HepG2 (cell line): Measurements from ENCODE around the gene SPATC1L. TPM values are rescaled to one million over a fixed set of nuclear protein-coding genes. Genes with fewer than 3 reads are reported as not detected.

Source experiments
- ATAC-seq: fragments of 200-7000 bp; cut with Tn5 transposase; 3 replicates; pipeline ENCODE4 v1.9.1; 2020; ENCODE audit warnings: mild to moderate bottlenecking, moderate library complexity
- BruUV-seq: library from RNA; stranded (reverse); fragments of 400-500 nt; replicated peaks from 2 replicates; lab custom pipeline; 2021; lab: Mats Ljungman, UMichigan
- CTCF ChIA-PET: fragments of 300-600 bp; formaldehyde crosslinking; extraction: SDS; loops from one replicate; lab custom pipeline; 2021; ENCODE audit warnings: low total read pairs, inconsistent platforms, low intra/inter-chr PET ratio; lab: Yijun Ruan, JAX
- POLR2A ChIA-PET: fragments of 350-600 bp; sonication (Branson Sonifier 250); formaldehyde crosslinking; loops from one replicate; lab custom pipeline; 2020; ENCODE audit warnings: antibody characterized with exemption, inconsistent platforms; lab: Yijun Ruan, JAX
- DNase-seq: peaks from one replicate; pipeline ENCODE4 v3.0.0-alpha.2; 2015; ENCODE audit warnings: low spot score
- FAIRE-seq: peaks from 3 replicates; lab custom pipeline; 2011; peaks lifted over from hg19 to GRCh38; lab: Jason Lieb, UNC
- H2AFZ ChIP-seq: one replicate; pipeline ENCODE4 v1.6.1; 2011; ENCODE audit warnings: low read length, inconsistent platforms
- H3K27ac ChIP-seq: fragments of 300-600 bp; 3 replicates; pipeline ENCODE4 v1.8.0; 2011; ENCODE audit warnings: mixed run types, mild to moderate bottlenecking, mixed read lengths, low read length, inconsistent platforms; ENCODE audit not compliant: insufficient read depth; ENCODE audit errors: extremely low read length
- H3K27me3 ChIP-seq, 2 experiments: fragments of 200-600 bp in 1 of 2; 2 replicates in 1 of 2; 3 replicates in 1 of 2; pipeline versions ENCODE4 v1.6.0 to v1.8.0; 2011; ENCODE audit warnings: low read length in 2 of 2, mild to moderate bottlenecking in 2 of 2, moderate library complexity in 2 of 2, inconsistent platforms in 1 of 2; ENCODE audit not compliant: insufficient read depth in 2 of 2, control insufficient read depth in 1 of 2
- H3K36me3 ChIP-seq, 2 experiments: fragments of 200-600 bp in 1 of 2; replicated peaks in 1 of 2; 2 replicates in 1 of 2; 3 replicates in 1 of 2; pipeline versions ENCODE4 v1.5.1 to v1.8.0; 2011; ENCODE audit warnings: low read length in 2 of 2, inconsistent platforms in 1 of 2; ENCODE audit not compliant: insufficient read depth in 2 of 2, control insufficient read depth in 1 of 2
- H3K4me1 ChIP-seq: 2 replicates; pipeline ENCODE4 v1.5.1; 2012; ENCODE audit warnings: low read length, inconsistent platforms; ENCODE audit not compliant: insufficient read depth
- H3K4me2 ChIP-seq: 2 replicates; pipeline ENCODE4 v1.6.0; 2011; ENCODE audit warnings: low read depth, low read length, inconsistent platforms
- H3K4me3 ChIP-seq, 3 experiments: fragments of 200-600 bp in 1 of 3; sonication (generic), shearing (Covaris generic) in 1 of 3; replicated peaks in 1 of 3; 2 replicates each; pipeline ENCODE4 v1.5.1; 2011 to 2016; ENCODE audit warnings: low read length in 3 of 3, inconsistent platforms in 2 of 3, low read depth in 2 of 3, mild to moderate bottlenecking in 2 of 3, control low read depth in 1 of 3, mixed read lengths in 1 of 3; ENCODE audit not compliant: insufficient read depth in 1 of 3
- H3K79me2 ChIP-seq: one replicate; pipeline ENCODE4 v1.6.1; 2011; ENCODE audit warnings: low read length, inconsistent platforms; ENCODE audit not compliant: insufficient read depth
- H3K9ac ChIP-seq: 2 replicates; pipeline ENCODE4 v1.6.0; 2011; ENCODE audit warnings: mild to moderate bottlenecking, low read depth, low read length, inconsistent platforms; ENCODE audit not compliant: insufficient read depth
- H3K9me3 ChIP-seq: 2 replicates; pipeline ENCODE4 v1.5.1; 2012; ENCODE audit warnings: mild to moderate bottlenecking, low read length
- H4K20me1 ChIP-seq: 2 replicates; pipeline ENCODE4 v1.6.0; 2011; ENCODE audit warnings: inconsistent platforms, mild to moderate bottlenecking, low read length, moderate library complexity; ENCODE audit not compliant: insufficient read depth
- AGO2 ChIP-seq: fragments of 200-400 bp; formaldehyde crosslinking; optimal IDR thresholded peaks from 2 replicates; pipeline ENCODE3; 2017; ENCODE audit warnings: mild to moderate bottlenecking, low read depth, low read length, moderate library complexity
- FOXA3 ChIP-seq: IDR thresholded peaks from 2 replicates; pipeline ENCODE4 v1.6.1; 2016; ENCODE audit warnings: missing genetic modification reagents, missing compliant biosample characterization
- GABPB1 ChIP-seq: IDR thresholded peaks from 2 replicates; pipeline ENCODE4 v1.6.1; 2016; ENCODE audit warnings: mild to moderate bottlenecking, missing genetic modification reagents, moderate library complexity, missing compliant biosample characterization
- HNF4G ChIP-seq, 2 experiments: sonication (generic) in 1 of 2; formaldehyde crosslinking in 1 of 2; IDR thresholded peaks; 2 replicates each; pipeline versions ENCODE4 v1.4.0 to v1.6.1; 2011 to 2020; ENCODE audit warnings: borderline replicate concordance in 2 of 2, low read depth in 2 of 2, mild to moderate bottlenecking in 2 of 2, low read length in 1 of 2, missing genetic modification reagents in 1 of 2, moderate library complexity in 1 of 2
- JUN ChIP-seq: sonication (generic); formaldehyde crosslinking; IDR thresholded peaks from 2 replicates; pipeline ENCODE4 v1.4.0; 2020; ENCODE audit warnings: mild to moderate bottlenecking, missing genetic modification reagents
- KLF12 ChIP-seq: sonication (generic); formaldehyde crosslinking; IDR thresholded peaks from 2 replicates; pipeline ENCODE4 v1.4.0; 2020; ENCODE audit warnings: missing genetic modification reagents, borderline replicate concordance
- PAX8 ChIP-seq: sonication (generic); formaldehyde crosslinking; IDR thresholded peaks from 2 replicates; pipeline ENCODE4 v1.8.0; 2022; ENCODE audit warnings: mild to moderate bottlenecking, missing genetic modification reagents, borderline replicate concordance
- PHF8 ChIP-seq: sonication (generic); formaldehyde crosslinking; IDR thresholded peaks from 2 replicates; pipeline ENCODE4 v1.5.0; 2020; ENCODE audit warnings: missing genetic modification reagents
- RARA ChIP-seq: IDR thresholded peaks from 2 replicates; pipeline ENCODE4 v1.6.1; 2016; ENCODE audit warnings: missing genetic modification reagents, missing compliant biosample characterization
- RXRB ChIP-seq: IDR thresholded peaks from 2 replicates; pipeline ENCODE4 v1.6.1; 2016; ENCODE audit warnings: borderline replicate concordance, missing genetic modification reagents, missing compliant biosample characterization
- SCMH1 ChIP-seq: sonication (generic); formaldehyde crosslinking; IDR thresholded peaks from 2 replicates; pipeline ENCODE4 v1.9.0; 2021; ENCODE audit warnings: missing genetic modification reagents, mild to moderate bottlenecking, borderline replicate concordance
- ZNF121 ChIP-seq: sonication (generic); formaldehyde crosslinking; IDR thresholded peaks from 2 replicates; pipeline ENCODE4 v1.5.0; 2020; ENCODE audit warnings: mild to moderate bottlenecking, missing genetic modification reagents
- ZNF317 ChIP-seq: sonication (generic); formaldehyde crosslinking; IDR thresholded peaks from 2 replicates; pipeline ENCODE4 v1.5.0; 2020; ENCODE audit warnings: mild to moderate bottlenecking, missing genetic modification reagents
- ZNF329 ChIP-seq: sonication (generic); formaldehyde crosslinking; IDR thresholded peaks from 2 replicates; pipeline ENCODE4 v1.9.0; 2021; ENCODE audit warnings: low read depth, mild to moderate bottlenecking, missing genetic modification reagents
- ZNF589 ChIP-seq: sonication (generic); formaldehyde crosslinking; conservative IDR thresholded peaks from 2 replicates; pipeline ENCODE4 v1.8.0; 2022; ENCODE audit warnings: mild to moderate bottlenecking, moderate library complexity, missing genetic modification reagents
- ZNF607 ChIP-seq: sonication (generic); formaldehyde crosslinking; IDR thresholded peaks from 2 replicates; pipeline ENCODE4 v1.5.1; 2020; ENCODE audit warnings: missing genetic modification reagents, mild to moderate bottlenecking, borderline replicate concordance
- ZNF644 ChIP-seq: IDR thresholded peaks from 2 replicates; pipeline ENCODE4 v1.6.1; 2016; ENCODE audit warnings: low read depth
- ZNF773 ChIP-seq: sonication (generic); formaldehyde crosslinking; IDR thresholded peaks from 2 replicates; pipeline ENCODE4 v1.4.0; 2020; ENCODE audit warnings: missing genetic modification reagents, borderline replicate concordance
- ZNF788 ChIP-seq: sonication (generic); formaldehyde crosslinking; IDR thresholded peaks from 2 replicates; pipeline ENCODE4 v1.5.0; 2020; ENCODE audit warnings: mild to moderate bottlenecking, missing genetic modification reagents, borderline replicate concordance
- ZNF790 ChIP-seq: sonication (generic); formaldehyde crosslinking; IDR thresholded peaks from 2 replicates; pipeline ENCODE4 v1.8.0; 2022; ENCODE audit warnings: missing genetic modification reagents, mild to moderate bottlenecking, borderline replicate concordance
- ZSCAN20 ChIP-seq: sonication (generic); formaldehyde crosslinking; IDR thresholded peaks from 2 replicates; pipeline ENCODE4 v1.4.0; 2020; ENCODE audit warnings: missing genetic modification reagents, mild to moderate bottlenecking, borderline replicate concordance
- ZSCAN31 ChIP-seq: sonication (generic); formaldehyde crosslinking; IDR thresholded peaks from 2 replicates; pipeline ENCODE4 v1.5.0; 2020; ENCODE audit warnings: low read depth, mild to moderate bottlenecking, missing genetic modification reagents
- WGBS: methylation state at CpG from one replicate; pipeline ENCODE4 v1.1.6; 2017; ENCODE audit warnings: low lambda C conversion rate; 5-methylcytosine and 5-hydroxymethylcytosine counted together
- in situ Hi-C: cut with HindIII; loops from 2 replicates; pipeline ENCODE4 v1.10.0; 2017; ENCODE audit warnings: low pct_unique_long_range_greater_than_20kb; ENCODE audit not compliant: extremely low pct_ligation_motif_present
- intact Hi-C: fragments of 100-400 bp; cut with micrococcal nuclease; formaldehyde crosslinking; loops from one replicate; pipeline ENCODE4 v1.10.0; 2022; ENCODE audit not compliant: unreplicated experiment
- polyA plus RNA-seq, 8 experiments: library from polyadenylated mRNA; depleted of rRNA in 3 of 8; stranded (reverse) in 7 of 8; unstranded in 1 of 8; fragments of >200 nt; fragmentation: Illumina TruSeq in 4 of 8; extraction: Trizol in 4 of 8; gene quantifications; 2 replicates each; pipeline versions ENCODE4 v1.2.1 to v1.2.3, GENCODE V29; 2011 to 2016; ENCODE audit warnings: low read depth in 4 of 8, missing spikeins in 1 of 8, mixed read lengths in 1 of 8; ENCODE audit not compliant: insufficient read depth in 1 of 8
- total RNA-seq, 5 experiments: library from RNA; depleted of rRNA; stranded (reverse); fragments of >200 nt; fragmentation: Illumina TruSeq; extraction: Trizol; gene quantifications; 2 replicates each; pipeline ENCODE4 v1.2.3, GENCODE V29; 2016; ENCODE audit warnings: low read depth in 1 of 5
- TF ChIP-seq, protein P1 (sequence below): sonication (generic); formaldehyde crosslinking; IDR thresholded peaks from 2 replicates; pipeline ENCODE4 v1.5.1; 2020; ENCODE audit warnings: mild to moderate bottlenecking, moderate library complexity, missing genetic modification reagents

SPATC1L gene
- total and polyA plus RNA-seq, 2 of the 13 experiments (the other 11 are each of a cell fraction or from before 2014, with no cell fraction given): 1.4 to 3.3 TPM

DNA sequence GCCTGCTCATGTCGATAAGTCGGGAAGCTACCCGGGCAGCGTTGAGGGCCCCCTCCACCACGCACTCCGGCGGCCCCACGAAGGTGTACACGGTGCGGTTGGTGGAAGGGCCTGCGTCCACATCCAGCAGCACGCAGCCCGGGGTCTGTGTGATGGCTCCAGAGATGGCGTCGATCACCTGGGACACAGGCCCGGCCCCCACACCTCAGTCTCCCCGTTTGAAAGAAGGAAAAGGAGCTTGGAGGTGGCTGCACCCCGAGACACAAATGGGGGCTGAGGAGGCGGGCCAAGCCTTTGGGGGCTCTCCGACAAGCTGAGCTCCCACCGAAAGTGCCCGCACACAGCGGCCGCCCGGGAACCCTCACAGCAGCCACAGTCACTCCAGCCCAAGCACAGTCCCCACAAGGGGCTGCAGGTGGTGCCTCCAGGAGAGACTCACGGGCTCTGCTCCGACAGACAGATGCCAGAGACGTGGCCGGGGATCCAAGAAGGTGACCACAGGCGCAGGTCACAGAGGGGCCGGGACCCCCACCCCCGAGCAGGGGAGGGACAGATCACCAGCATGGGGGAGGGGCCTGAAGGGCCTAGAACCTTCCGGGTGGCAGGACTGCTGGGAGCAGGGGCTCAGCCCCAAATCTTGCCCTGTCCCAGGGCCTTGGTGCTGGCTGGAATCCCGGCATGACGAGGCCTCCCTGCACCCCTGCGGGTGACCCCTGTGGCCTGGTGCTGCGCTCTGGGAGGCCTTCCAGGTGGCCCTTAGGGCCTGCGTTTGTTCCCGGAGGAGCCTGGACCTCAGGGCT is 29.9 kb downstream of the SPATC1L start:
- Histone ChIP-seq H3K4me1 (peaks cover 57% of the 10 kb centered on the region), H3K79me2 (peaks cover 23% of the 10 kb centered on the region), H3K27ac (peak overlapping the region; percentile 83), H4K20me1 (peaks cover 8% of the 10 kb centered on the region; the same call in 1 of the 2 replicates), H3K9ac (peak overlapping the region; percentile 86), H2AFZ (no peak overlapping the region), H3K4me2 (peak overlapping the region; percentile 94), H3K36me3 (peaks cover 2 to 10% of the 10 kb centered on the region in 2 experiments; a peak in 3 of 5 replicates), H3K4me3 (peak overlapping the region; percentile 84 to 97 (median 96)), H3K27me3 (no peaks in the 10 kb centered on the region; a peak in 2 of 5 replicates), H3K9me3 (no peaks in the 10 kb centered on the region)
- no TSS peak for BruUV-seq
- intact Hi-C loops (no loop called here), in situ Hi-C loops (no loop called here)
- CTCF ChIA-PET: no interaction called here
- ATAC-seq (peak; percentile 35), DNase-seq (no peak), FAIRE-seq (no peak)
- WGBS: no CpG with 5 or more reads among the region's 39 CpGs
- POLR2A ChIA-PET: interaction anchor here (1.1 to 2.4 kb wide), 5 partner anchors 11 to 482 kb away, joined by 3 to 13 read pairs (median 4); no protein-coding TSS in a partner anchor
- TF ChIP-seq RARA (CRISPR knock-in tag): 0 out of 2 replicates have a peak, but pooled peaks have one; percentile 7
- TF ChIP-seq HNF4G (IDR thresholded peaks at IDR 0.05; ENCODE audit: borderline replicate concordance, low read depth, low read length): no peak
- TF ChIP-seq HNF4G (CRISPR knock-in tag; IDR thresholded peaks at IDR 0.05; ENCODE audit: borderline replicate concordance, low read depth): 0 out of 2 replicates have a peak, but pooled peaks have one; percentile 10
- no peak; the same call in 1 of the 2 replicates for TF ChIP-seq ZNF790
- TF ChIP-seq FOXA3 (CRISPR knock-in tag): no peak
- TF ChIP-seq ZNF329 (CRISPR knock-in tag): no peak
- no peak for TF ChIP-seq ZNF788
- peak; percentile 44; the same call in 1 of the 2 replicates for TF ChIP-seq ZSCAN31 (CRISPR knock-in tag)
- TF ChIP-seq ZNF607 (CRISPR knock-in tag): no peak
- TF ChIP-seq ZNF317 (CRISPR knock-in tag): no peak
- no peak for TF ChIP-seq ZSCAN20 (CRISPR knock-in tag)
- TF ChIP-seq SCMH1 (CRISPR knock-in tag): no peak
- TF ChIP-seq PAX8: no peak
- peak; percentile 7; the same call in 1 of the 2 replicates for TF ChIP-seq GABPB1 (CRISPR knock-in tag)
- 0 out of 2 replicates have a peak, but pooled peaks have one; percentile 17 for TF ChIP-seq ZNF589 (CRISPR knock-in tag)
- no peak; the same call in 1 of the 2 replicates for TF ChIP-seq KLF12 (CRISPR knock-in tag)
- 0 out of 2 replicates have a peak, but pooled peaks have one; percentile 27 for TF ChIP-seq ZNF773
- TF ChIP-seq PHF8 (CRISPR knock-in tag): no peak; the same call in 1 of the 2 replicates
- TF ChIP-seq, protein P1, sequence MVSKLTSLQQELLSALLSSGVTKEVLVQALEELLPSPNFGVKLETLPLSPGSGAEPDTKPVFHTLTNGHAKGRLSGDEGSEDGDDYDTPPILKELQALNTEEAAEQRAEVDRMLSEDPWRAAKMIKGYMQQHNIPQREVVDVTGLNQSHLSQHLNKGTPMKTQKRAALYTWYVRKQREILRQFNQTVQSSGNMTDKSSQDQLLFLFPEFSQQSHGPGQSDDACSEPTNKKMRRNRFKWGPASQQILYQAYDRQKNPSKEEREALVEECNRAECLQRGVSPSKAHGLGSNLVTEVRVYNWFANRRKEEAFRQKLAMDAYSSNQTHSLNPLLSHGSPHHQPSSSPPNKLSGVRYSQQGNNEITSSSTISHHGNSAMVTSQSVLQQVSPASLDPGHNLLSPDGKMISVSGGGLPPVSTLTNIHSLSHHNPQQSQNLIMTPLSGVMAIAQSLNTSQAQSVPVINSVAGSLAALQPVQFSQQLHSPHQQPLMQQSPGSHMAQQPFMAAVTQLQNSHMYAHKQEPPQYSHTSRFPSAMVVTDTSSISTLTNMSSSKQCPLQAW: 0 out of 2 replicates have a peak, but pooled peaks have one; percentile 2
- TF ChIP-seq JUN: 0 out of 2 replicates have a peak, but pooled peaks have one; percentile 29
- TF ChIP-seq RXRB: no peak
- TF ChIP-seq AGO2: peak; percentile 23
- TF ChIP-seq ZNF644 (CRISPR knock-in tag): no peak
- TF ChIP-seq ZNF121 (CRISPR knock-in tag): no peak
